ENCODE measurements around the gene RCOR1. TPM values are rescaled to one million over a fixed set of nuclear protein-coding genes. Genes with fewer than 3 reads are reported as not detected.
"Not testable (repeated sequence)": the region's sequence is repeated elsewhere in the genome, so short reads cannot be mapped to it uniquely, and the experiment has no call there.

The RCOR1 gene
- total RNA-seq, 1 experiment from 2014 or later: 25.4 TPM

DNA sequence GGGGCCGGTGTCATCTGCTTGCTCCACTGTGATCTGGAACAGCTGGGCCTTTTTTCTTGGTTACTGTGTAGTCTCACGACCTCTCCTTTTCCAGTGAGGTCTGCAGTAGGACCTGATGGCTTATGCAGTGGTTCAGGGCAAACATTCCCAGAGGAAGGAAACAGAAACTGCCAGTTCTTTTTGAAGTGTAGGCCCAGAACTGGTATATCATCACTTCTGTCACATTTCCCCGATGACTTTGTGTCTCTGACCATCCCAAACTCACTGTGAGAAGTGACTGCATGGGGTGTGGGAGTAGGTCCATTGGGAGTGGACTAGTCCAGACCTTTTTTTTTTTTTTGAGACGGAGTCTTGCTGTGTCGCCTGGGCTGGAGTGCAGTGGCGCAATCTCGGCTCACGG, 38.4 kb downstream of the RCOR1 start (continued):
- TF ChIP-seq OVOL2 (CRISPR knock-in tag; IDR thresholded peaks at IDR 0.05; ENCODE audit: borderline replicate concordance): no peak

DNA sequence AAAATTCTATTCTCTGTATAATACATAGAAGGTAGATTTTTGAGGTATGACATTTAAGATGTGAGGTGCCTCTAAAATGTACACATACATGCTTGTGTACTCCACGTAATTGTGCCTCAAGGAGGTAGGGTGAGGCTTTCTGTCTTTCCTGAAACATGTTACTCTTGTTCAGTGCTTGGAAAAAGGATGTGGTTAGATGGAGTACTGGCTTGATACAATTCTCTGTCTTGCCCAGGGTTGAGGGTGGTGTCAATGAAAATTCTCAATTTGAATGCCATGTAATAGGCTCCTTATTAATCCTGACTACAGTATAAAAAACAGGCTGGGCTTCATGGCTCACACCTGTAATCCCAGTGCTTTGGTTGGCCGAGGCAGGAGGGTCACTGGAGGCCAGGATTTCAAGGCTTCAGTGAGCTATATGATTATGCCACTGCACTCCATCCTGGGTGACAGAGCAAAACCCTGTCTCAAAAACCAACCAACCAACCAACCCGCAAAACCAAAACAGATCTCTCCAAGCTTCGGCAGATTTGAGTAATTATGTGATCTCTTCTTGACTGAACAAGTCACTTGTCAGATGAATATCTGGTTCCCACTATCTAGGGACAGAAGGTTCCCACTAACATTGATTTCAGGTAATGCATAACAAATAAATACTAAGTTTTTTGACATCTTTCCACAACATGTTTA, 41.6 kb downstream of the RCOR1 start:
- ChIA-PET CTCF (no interaction called here), POLR2A (no interaction called here)
- no peaks in the 10 kb centered on the region for H3K36me3 Mint-ChIP-seq
- H3K4me1 Mint-ChIP-seq: peaks cover 36% of the 10 kb centered on the region
- ATAC-seq (no peak), DNase-seq (ENCODE audit: low spot score) (no peak)
- no peaks in the 10 kb centered on the region for H3K27me3 Mint-ChIP-seq (ENCODE audit: low read depth)
- no peak overlapping the region for H3K4me3 Mint-ChIP-seq
- no peak for TF ChIP-seq JUN (CRISPR knock-in tag; IDR thresholded peaks at IDR 0.05)
- no peak for TF ChIP-seq SOX15 (CRISPR knock-in tag; IDR thresholded peaks at IDR 0.05)
- TF ChIP-seq, protein P1, sequence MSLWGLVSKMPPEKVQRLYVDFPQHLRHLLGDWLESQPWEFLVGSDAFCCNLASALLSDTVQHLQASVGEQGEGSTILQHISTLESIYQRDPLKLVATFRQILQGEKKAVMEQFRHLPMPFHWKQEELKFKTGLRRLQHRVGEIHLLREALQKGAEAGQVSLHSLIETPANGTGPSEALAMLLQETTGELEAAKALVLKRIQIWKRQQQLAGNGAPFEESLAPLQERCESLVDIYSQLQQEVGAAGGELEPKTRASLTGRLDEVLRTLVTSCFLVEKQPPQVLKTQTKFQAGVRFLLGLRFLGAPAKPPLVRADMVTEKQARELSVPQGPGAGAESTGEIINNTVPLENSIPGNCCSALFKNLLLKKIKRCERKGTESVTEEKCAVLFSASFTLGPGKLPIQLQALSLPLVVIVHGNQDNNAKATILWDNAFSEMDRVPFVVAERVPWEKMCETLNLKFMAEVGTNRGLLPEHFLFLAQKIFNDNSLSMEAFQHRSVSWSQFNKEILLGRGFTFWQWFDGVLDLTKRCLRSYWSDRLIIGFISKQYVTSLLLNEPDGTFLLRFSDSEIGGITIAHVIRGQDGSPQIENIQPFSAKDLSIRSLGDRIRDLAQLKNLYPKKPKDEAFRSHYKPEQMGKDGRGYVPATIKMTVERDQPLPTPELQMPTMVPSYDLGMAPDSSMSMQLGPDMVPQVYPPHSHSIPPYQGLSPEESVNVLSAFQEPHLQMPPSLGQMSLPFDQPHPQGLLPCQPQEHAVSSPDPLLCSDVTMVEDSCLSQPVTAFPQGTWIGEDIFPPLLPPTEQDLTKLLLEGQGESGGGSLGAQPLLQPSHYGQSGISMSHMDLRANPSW (CRISPR knock-in tag; conservative IDR thresholded peaks at IDR 0.05; ENCODE audit: low read depth): no peak
- TF ChIP-seq, protein P2, sequence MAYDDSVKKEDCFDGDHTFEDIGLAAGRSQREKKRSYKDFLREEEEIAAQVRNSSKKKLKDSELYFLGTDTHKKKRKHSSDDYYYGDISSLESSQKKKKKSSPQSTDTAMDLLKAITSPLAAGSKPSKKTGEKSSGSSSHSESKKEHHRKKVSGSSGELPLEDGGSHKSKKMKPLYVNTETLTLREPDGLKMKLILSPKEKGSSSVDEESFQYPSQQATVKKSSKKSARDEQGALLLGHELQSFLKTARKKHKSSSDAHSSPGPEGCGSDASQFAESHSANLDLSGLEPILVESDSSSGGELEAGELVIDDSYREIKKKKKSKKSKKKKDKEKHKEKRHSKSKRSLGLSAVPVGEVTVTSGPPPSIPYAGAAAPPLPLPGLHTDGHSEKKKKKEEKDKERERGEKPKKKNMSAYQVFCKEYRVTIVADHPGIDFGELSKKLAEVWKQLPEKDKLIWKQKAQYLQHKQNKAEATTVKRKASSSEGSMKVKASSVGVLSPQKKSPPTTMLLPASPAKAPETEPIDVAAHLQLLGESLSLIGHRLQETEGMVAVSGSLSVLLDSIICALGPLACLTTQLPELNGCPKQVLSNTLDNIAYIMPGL (CRISPR knock-in tag; IDR thresholded peaks at IDR 0.05): no peak
- no peak for TF ChIP-seq ZNF396 (CRISPR knock-in tag; IDR thresholded peaks at IDR 0.05; ENCODE audit: borderline replicate concordance)
- TF ChIP-seq, protein P3, sequence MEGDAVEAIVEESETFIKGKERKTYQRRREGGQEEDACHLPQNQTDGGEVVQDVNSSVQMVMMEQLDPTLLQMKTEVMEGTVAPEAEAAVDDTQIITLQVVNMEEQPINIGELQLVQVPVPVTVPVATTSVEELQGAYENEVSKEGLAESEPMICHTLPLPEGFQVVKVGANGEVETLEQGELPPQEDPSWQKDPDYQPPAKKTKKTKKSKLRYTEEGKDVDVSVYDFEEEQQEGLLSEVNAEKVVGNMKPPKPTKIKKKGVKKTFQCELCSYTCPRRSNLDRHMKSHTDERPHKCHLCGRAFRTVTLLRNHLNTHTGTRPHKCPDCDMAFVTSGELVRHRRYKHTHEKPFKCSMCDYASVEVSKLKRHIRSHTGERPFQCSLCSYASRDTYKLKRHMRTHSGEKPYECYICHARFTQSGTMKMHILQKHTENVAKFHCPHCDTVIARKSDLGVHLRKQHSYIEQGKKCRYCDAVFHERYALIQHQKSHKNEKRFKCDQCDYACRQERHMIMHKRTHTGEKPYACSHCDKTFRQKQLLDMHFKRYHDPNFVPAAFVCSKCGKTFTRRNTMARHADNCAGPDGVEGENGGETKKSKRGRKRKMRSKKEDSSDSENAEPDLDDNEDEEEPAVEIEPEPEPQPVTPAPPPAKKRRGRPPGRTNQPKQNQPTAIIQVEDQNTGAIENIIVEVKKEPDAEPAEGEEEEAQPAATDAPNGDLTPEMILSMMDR (IDR thresholded peaks at IDR 0.05): no peak
- no peak for TF ChIP-seq PRRX2 (CRISPR knock-in tag; IDR thresholded peaks at IDR 0.05)
- TF ChIP-seq OVOL2 (CRISPR knock-in tag; IDR thresholded peaks at IDR 0.05; ENCODE audit: borderline replicate concordance): no peak
- TF ChIP-seq RORB (CRISPR knock-in tag; IDR thresholded peaks at IDR 0.05): no peak
- TF ChIP-seq TEAD4 (CRISPR knock-in tag; IDR thresholded peaks at IDR 0.05): no peak
- TF ChIP-seq, protein P4, sequence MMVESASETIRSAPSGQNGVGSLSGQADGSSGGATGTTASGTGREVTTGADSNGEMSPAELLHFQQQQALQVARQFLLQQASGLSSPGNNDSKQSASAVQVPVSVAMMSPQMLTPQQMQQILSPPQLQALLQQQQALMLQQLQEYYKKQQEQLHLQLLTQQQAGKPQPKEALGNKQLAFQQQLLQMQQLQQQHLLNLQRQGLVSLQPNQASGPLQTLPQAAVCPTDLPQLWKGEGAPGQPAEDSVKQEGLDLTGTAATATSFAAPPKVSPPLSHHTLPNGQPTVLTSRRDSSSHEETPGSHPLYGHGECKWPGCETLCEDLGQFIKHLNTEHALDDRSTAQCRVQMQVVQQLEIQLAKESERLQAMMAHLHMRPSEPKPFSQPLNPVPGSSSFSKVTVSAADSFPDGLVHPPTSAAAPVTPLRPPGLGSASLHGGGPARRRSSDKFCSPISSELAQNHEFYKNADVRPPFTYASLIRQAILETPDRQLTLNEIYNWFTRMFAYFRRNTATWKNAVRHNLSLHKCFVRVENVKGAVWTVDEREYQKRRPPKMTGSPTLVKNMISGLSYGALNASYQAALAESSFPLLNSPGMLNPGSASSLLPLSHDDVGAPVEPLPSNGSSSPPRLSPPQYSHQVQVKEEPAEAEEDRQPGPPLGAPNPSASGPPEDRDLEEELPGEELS (CRISPR knock-in tag; IDR thresholded peaks at IDR 0.05): no peak
- TF ChIP-seq, protein P5, sequence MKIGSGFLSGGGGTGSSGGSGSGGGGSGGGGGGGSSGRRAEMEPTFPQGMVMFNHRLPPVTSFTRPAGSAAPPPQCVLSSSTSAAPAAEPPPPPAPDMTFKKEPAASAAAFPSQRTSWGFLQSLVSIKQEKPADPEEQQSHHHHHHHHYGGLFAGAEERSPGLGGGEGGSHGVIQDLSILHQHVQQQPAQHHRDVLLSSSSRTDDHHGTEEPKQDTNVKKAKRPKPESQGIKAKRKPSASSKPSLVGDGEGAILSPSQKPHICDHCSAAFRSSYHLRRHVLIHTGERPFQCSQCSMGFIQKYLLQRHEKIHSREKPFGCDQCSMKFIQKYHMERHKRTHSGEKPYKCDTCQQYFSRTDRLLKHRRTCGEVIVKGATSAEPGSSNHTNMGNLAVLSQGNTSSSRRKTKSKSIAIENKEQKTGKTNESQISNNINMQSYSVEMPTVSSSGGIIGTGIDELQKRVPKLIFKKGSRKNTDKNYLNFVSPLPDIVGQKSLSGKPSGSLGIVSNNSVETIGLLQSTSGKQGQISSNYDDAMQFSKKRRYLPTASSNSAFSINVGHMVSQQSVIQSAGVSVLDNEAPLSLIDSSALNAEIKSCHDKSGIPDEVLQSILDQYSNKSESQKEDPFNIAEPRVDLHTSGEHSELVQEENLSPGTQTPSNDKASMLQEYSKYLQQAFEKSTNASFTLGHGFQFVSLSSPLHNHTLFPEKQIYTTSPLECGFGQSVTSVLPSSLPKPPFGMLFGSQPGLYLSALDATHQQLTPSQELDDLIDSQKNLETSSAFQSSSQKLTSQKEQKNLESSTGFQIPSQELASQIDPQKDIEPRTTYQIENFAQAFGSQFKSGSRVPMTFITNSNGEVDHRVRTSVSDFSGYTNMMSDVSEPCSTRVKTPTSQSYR (CRISPR knock-in tag; IDR thresholded peaks at IDR 0.05): no peak
- TF ChIP-seq, protein P6, sequence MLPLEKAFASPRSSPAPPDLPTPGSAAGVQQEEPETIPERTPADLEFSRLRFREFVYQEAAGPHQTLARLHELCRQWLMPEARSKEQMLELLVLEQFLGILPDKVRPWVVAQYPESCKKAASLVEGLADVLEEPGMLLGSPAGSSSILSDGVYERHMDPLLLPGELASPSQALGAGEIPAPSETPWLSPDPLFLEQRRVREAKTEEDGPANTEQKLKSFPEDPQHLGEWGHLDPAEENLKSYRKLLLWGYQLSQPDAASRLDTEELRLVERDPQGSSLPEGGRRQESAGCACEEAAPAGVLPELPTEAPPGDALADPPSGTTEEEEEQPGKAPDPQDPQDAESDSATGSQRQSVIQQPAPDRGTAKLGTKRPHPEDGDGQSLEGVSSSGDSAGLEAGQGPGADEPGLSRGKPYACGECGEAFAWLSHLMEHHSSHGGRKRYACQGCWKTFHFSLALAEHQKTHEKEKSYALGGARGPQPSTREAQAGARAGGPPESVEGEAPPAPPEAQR (CRISPR knock-in tag; IDR thresholded peaks at IDR 0.05): no peak
- no peak for TF ChIP-seq SP1 (CRISPR knock-in tag; conservative IDR thresholded peaks at IDR 0.05)
- no peaks in the 10 kb centered on the region for H3K9me3 Mint-ChIP-seq
- H3K27ac Mint-ChIP-seq: no peak overlapping the region; the same call in none of the 2 replicates

DNA sequence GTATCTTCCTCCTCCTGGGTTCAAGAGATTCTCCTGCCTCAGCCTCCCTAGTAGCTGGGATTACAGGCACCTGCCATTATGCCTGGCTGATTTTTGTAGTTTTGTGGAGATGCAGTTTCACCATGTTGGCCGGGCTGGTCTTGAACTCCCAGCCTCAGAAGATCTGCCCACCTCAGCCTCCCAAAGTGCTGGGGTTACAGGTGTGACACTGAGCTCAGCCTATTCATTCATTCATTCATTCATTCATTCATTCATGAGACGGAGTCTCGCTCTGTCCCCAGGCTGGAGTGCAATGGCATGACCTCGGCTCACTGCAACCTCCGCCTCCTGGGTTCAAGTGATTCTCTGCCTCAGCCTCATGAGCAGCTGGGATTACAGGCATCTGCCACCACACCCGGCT, 47.2 kb downstream of the RCOR1 start:
- CTCF ChIA-PET; DNase-seq (ENCODE audit: low spot score); H3K4me3 Mint-ChIP-seq; H3K27me3 Mint-ChIP-seq (ENCODE audit: low read depth); ATAC-seq; H3K9me3 Mint-ChIP-seq; H3K27ac Mint-ChIP-seq; POLR2A ChIA-PET; H3K36me3 Mint-ChIP-seq: not testable (repeated sequence)
- H3K4me1 Mint-ChIP-seq: peaks cover 25% of the 10 kb centered on the region
